GM18861 (cell line): ENCODE data around the gene TSKU.
"Not testable (repeated sequence)": the region's sequence is repeated elsewhere in the genome, so short reads cannot be mapped to it uniquely, and the experiment has no call there.

ENCODE experiments used
- ATAC-seq: cut with Tn5 transposase; IDR thresholded peaks from one replicate; pipeline ENCODE4 v1.9.1; 2021; ENCODE audit not compliant: unreplicated experiment

TSKU gene

DNA sequence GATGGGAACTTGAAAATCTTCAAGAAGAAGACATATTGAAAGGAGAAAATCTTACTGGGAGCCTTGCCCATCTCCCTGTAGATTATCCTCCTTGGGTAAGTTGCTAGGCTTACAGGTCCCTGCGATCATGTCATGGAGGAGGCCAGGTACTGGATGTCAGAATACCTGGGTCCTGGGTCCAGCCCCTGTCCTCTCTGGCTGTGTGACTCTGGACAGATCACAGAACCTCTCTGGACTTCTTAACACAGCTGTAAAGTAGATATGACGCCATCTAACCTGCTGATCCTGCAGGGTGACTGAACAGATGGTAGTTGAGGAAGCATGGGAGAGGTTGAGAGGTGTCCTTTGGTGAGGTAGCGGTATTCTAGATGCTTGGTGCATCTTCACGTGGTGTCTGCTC, 4.1 kb downstream of the TSKU start:
- ATAC-seq, result no peak

DNA sequence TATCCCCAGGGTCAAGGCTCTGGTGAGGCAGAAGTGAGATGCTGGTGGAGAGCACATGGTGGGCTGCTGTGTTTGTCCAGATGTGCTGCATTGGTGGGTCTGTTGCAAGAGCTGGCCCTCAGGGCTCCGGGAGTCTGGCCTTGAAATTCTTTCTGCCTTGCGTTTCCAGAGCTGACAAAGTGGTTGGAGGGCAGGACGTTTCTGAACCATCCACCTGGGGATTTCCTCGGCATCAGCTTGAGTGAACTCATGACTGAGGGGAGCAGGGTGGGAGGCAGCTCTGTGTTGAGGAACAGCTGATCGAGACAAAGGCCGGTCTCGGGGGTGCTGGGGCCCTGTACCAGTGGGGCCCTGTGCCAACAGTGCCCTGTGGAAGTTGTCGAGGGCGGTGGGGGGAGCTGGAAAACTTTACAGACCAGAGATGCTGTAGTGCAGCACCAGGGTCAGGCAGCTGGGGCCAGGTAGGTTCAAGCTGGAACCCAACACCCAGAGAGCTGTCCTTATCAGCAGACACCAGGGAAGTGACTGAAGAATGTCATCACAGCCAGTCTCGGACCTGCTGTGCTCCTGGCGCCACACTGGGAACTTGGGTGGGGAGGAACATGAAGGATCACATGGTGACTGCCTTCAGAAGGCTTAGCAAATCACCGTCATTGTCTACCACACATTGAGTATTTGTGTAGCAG, 4.9 kb downstream of the TSKU start:
- no peak for ATAC-seq

DNA sequence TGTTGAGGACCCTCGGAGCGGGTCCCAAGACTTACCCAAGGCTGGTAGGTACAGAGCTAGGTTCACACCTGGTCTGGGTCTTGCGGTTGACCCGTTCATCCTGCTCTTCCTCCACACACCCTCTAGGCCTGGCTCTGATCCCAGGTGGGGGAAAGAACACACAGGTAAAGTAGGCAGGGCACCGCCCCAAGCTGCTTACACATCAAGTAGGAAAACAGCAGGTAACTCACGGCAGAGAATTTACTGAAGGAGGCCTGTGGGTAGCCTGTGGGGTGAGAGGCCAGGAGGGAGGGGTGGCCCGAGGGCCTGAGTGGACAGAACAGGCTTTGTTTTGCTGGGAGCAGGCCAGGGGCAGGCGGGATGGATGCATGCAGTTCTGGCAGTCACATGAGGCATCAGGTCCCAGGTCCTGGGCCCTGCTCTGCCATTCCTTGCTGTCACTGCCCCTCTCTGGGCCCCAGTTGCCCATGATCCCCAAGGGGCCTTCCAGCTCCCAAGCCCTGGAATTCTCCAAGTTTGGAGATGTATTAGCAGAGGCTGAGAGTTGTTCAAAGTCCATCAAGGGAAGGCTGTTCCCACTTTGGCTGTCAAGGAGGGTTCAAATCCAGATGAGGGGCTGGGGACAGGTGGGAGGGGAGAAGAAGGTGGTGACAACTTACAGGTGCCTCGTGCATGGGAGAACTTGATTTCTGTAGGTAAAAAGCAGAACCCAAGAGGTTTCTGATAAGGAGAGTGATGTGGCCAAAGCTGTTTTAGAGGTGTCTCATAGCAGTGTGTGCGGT, 5.7 kb downstream of the TSKU start:
- no peak for ATAC-seq

DNA sequence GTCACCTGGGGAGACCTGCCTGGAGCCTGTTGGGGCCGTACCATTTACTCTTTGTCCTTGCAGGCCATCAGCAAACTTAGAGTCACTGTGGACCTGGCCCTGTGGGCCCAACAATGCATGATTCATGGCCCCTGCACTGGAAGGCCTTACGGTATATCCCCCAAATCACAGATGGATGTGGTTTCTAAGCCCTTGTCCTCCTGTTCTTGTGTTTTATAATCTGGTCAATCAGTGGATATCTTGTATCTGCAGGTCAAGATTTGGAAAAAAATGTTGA, 6.2 kb downstream of the TSKU start:
- no peak for ATAC-seq

DNA sequence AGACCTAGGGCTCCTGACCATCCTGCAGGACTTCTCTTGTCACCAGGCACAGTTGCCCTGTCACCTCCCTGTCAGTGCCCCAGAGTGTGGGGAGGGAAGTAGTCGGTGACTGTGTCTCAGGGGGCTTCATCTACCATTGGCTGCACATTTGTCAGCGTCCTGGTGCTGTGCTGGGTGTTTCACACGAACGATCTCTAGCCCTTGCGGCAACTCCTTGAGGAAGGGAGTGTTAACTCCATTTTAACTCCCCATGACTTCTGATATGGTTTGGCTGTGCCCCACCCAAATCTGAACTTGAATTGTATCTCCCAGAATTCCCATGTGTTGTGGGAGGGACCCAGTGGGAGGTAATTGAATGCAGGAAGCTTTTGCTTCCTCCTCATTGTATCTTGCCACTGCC, 7.1 kb downstream of the TSKU start:
- ATAC-seq, result no peak

DNA sequence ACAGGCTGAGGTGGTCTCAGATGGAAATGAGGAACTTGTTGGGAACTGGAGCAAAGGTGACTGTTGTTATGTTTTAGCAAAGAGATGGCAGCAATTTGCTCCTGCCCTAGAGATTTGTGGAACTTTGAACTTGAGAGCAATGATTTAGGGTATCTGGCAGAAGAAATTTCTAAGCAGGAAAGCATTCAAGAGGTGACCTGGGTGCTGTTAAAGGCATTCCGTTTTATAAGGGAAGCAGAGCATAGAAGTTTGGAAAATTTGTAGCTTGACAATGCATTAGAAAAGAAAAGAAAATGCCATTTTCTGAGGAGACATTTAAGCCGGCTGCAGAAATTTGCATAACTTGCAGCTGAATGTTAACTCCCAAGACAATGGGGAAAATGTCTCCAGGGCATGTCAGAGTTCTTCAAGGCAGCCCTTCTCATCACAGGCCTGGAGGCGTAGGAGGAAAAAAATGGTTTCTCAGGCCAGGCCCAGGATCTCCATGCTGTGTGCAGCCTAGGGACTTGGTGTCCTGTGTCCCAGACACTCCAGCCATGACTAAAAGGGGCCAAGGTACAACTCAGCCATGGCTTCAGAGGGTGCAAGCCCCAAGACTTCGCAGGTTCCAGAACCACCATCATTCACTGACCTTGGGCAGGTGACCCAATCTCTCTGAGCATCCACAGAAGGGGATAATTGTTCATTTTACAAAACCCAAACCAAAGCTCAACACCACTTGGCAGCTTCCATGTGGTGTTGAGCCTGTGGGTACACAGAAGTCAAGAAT, 8.0 kb downstream of the TSKU start:
- ATAC-seq, result not testable (repeated sequence)

DNA sequence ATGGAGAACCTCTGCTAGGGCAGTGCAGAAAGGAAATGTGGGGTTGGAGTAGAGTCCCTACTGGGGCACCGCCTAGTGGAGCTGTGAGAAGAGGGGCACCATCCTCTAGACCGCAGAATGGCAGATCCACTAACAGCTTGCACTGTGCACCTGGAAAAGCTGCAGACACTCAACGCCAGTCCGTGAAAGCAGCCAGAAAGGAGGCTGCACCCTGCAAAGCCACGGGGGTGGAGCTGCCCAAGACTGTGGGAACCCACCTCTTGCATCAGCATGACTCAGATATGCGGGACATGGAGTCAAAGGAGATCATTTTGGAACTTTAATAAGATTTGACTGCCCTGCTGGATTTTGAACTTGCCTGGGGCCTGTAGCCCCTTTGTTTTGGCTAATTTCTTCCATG, 8.7 kb downstream of the TSKU start:
- ATAC-seq, result no peak

DNA sequence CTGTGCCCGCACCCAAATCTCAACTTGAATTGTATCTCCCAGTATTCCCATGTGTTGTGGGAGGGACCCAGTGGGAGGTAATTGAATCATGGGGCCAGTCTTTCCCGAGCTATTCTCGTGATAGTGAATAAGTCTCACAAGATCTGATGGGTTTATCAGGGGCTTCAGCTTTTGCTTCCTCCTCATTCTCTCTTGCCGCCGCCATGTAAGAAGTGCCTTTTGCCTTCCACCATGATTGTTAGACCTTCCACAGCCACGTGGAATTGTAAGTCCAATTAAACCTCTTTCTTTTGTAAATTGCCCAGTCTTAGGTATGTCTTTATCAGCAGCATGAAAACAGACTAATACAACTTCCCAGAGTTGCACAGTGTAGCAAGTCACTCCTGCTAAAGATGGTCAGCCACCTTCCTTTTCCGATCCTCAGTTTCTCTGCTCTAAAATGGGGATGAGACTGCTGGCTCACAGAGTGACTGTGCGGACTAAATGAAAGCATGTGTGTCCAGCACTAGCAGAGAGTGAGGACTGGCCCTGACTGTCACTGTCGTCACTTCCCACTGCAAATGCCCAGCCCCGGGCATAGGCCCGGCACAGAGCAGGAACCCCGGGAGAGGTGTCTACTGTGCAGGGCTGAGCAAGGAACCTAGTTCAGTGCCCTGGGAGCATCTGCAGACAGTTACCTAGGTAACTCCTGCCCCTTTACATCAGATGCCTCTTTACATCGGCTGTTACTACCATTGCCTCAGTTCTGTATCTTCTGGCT, 9.5 kb downstream of the TSKU start:
- ATAC-seq, result no peak

DNA sequence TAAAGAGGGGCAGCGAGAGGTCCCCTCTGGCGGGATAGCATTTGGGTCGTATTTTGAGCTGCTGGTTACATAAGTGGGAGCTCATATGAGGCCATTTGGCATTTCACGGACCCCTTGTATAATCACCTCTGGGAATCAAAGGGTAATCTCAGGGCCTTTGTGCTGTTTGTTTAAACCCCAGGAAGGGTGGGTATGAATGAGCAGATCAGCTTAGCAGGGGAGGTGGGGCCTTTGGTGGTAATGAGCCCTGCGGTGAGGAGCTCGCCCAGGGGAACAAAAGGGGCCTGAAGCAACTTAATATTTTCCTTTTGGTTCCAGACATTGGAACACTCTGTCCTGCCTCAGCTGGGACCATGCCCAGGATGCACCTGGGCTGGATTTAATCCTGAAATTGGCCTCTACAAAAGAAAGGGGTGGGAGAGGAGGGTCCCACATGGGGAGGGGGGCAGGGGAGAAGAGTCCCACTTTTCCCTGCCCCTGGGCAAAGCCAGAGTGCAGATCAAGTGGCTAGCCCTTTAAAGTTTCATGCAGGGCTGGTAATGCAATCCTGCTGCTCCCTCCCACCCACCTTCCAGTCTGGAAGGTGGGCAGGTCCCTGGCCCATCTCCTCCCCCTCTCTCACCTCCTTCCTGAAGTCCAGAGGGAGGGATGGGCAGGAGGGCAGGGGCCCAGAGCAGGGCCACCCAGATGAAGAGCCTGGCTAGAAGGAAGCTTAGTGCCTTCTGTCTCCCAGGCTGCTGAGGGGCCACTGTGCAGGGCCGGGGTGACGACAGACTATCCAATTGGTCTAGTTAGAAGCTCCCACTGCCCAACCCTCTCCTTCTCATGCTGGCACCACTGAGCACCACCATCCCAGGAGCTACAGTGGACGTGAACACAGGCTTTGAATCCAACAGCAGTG, 10.5 kb downstream of the TSKU start:
- no peak for ATAC-seq

DNA sequence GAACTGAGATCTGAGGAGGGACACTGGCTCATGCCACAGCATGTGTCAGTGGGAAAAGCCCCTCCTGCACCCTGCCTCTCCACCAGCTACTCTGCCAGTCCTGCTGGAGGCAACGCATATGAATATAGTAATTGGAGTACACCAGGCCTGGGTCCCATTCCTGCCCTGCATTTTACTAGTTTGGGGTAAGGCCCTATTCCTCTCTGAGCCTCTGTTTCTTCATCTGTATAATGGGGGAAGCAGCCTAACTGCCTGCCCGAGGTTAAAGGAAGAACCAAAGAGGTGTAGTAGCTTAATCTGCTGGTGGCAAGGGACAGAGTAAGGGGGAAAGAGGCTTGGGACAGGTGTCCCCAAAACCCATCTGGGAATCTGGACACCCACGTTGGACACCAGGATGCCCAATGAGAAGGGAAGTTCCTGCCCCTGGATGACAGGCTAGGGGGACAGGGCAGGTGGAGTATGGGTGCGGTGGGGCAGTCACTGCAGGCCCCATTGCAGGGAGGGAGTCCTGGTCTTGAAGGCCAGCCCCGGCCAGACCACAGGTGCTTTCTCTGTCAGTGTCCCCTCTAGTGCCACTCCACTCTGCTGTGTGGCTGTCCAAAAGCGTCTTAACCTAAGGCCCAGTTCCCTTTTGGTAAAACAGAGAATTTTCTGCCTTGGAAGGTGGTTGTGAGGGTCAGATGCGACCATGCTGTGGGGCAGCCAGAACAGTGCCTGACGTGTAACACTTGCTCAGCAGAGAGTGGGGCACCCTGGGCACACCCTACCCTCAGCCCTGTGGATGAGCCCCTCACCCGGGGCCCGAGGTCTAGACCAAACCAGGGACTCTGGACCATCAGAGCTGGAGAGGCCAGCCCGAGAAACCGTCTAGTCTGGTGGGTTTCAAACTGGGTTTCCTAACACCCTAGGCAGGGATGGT, 11.5 kb downstream of the TSKU start:
- ATAC-seq, result no peak

DNA sequence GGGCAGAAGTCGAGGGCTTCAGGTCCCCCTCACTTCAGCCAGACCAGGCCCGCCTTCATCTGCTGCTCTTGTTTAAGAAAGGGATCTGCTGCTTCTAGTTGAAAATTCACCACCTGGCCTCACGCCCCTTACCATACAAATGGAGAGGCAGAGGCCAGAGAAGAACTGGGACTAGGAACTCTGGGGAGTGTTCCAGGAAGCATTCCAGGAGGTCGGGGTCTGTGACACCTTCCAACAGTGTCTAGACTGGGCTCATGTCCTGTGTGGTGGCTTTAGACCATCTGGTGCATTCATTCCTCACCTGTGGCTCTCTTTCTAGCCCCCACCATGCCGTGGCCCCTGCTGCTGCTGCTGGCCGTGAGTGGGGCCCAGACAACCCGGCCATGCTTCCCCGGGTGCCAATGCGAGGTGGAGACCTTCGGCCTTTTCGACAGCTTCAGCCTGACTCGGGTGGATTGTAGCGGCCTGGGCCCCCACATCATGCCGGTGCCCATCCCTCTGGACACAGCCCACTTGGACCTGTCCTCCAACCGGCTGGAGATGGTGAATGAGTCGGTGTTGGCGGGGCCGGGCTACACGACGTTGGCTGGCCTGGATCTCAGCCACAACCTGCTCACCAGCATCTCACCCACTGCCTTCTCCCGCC, 12.3 kb downstream of the TSKU start:
- no peak for ATAC-seq

DNA sequence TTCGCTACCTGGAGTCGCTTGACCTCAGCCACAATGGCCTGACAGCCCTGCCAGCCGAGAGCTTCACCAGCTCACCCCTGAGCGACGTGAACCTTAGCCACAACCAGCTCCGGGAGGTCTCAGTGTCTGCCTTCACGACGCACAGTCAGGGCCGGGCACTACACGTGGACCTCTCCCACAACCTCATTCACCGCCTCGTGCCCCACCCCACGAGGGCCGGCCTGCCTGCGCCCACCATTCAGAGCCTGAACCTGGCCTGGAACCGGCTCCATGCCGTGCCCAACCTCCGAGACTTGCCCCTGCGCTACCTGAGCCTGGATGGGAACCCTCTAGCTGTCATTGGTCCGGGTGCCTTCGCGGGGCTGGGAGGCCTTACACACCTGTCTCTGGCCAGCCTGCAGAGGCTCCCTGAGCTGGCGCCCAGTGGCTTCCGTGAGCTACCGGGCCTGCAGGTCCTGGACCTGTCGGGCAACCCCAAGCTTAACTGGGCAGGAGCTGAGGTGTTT, 12.8 kb downstream of the TSKU start:
- ATAC-seq, result no peak

DNA sequence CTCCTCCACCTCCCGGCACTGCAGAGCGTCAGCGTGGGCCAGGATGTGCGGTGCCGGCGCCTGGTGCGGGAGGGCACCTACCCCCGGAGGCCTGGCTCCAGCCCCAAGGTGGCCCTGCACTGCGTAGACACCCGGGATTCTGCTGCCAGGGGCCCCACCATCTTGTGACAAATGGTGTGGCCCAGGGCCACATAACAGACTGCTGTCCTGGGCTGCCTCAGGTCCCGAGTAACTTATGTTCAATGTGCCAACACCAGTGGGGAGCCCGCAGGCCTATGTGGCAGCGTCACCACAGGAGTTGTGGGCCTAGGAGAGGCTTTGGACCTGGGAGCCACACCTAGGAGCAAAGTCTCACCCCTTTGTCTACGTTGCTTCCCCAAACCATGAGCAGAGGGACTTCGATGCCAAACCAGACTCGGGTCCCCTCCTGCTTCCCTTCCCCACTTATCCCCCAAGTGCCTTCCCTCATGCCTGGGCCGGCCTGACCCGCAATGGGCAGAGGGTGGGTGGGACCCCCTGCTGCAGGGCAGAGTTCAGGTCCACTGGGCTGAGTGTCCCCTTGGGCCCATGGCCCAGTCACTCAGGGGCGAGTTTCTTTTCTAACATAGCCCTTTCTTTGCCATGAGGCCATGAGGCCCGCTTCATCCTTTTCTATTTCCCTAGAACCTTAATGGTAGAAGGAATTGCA, 13.5 kb downstream of the TSKU start:
- ATAC-seq, result no peak

DNA sequence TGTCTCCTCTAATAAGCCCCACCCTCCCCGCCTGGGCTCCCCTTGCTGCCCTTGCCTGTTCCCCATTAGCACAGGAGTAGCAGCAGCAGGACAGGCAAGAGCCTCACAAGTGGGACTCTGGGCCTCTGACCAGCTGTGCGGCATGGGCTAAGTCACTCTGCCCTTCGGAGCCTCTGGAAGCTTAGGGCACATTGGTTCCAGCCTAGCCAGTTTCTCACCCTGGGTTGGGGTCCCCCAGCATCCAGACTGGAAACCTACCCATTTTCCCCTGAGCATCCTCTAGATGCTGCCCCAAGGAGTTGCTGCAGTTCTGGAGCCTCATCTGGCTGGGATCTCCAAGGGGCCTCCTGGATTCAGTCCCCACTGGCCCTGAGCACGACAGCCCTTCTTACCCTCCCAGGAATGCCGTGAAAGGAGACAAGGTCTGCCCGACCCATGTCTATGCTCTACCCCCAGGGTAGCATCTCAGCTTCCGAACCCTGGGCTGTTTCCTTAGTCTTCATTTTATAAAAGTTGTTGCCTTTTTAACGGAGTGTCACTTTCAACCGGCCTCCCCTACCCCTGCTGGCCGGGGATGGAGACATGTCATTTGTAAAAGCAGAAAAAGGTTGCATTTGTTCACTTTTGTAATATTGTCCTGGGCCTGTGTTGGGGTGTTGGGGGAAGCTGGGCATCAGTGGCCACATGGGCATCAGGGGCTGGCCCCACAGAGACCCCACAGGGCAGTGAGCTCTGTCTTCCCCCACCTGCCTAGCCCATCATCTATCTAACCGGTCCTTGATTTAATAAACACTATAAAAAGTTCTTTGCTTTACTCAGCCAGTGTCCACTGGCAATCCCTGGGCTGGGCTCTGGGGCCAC, 14.4 kb downstream of the TSKU start:
- ATAC-seq, result no peak

DNA sequence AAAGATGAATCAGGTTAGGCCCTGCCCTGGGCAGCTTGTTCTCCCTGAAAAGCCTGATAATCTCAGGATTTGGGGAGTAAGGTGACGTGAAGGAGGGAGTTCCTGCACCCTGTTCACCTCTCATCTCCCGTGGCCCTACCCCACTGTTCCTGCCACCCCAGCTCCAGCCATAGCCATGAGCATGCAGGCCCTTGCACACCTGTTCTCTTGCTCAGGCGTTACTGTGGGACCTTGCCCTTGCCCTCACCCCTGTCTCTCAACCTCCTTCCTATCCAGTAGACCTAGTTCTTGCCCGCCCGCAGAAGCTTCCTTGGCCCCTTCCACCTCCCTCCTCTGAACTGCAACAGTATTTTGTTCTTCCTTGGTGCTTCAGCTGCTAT, 15.0 kb downstream of the TSKU start:
- ATAC-seq, result no peak

DNA sequence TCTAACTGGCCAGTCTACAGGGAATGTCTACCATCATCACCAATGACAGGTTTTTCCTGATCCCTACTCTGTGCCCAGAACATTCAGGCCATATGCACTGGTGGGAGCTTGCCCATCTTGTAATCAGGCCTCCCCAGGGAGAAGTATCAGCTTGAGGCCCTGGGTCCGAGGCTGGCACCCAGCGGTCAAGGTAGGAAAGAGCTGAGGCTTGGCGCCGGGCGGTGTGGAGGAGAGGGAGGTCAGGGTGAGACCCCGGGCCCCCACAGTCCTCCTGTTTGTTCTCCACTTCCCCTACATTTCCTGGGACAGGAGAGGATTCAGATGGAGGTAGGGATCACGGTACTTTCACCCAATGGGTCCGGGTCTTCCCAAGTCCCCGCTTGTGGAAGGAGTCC, 15.5 kb downstream of the TSKU start:
- ATAC-seq, result no peak

DNA sequence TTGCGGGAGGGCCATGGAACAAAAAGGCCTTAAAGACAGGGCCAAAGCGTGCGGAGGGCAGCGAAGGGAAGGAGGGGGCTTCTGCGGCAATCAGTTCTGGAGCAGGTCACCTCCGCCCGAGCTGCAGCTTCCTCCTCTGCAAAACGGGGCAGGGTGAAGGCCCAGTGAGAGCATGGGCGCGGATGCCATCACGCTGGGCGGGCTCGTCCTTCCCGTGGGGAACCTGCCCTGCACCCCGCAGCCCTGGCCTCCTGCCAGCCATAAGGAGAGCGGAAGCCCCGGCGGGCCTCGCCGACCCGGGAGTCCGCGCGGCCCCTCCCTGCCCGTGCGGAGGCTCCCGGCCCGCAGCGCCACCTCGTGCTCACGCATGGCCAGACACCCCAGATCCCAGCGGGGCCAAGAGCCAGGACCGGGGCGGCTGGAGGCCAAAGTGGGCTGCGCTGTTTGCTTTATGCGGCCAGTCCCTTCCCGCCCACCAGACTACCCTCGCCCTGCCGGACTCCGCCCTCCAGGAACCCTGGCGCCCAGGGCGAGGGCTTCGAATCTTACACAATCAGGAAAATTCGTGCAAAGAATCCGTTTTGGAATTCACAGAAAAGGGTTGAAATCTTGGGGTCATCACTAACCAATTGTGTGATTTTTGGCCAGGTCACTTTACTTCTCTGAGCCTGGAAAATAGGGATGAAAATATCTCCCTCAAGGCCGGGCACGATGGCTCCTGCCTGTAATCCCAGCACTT, 16.1 kb downstream of the TSKU start:
- ATAC-seq, result peak; percentile 46
